Transverse colon (tissue), 4 donors: Measurements from ENCODE around the gene CHRNA5. TPM values are rescaled to one million over a fixed set of nuclear protein-coding genes. Genes with fewer than 3 reads are reported as not detected.

Experiments used
- DNase-seq: peaks from one replicate; pipeline ENCODE4 v3.0.0-alpha.2; 2019
- H3K27ac ChIP-seq, 4 donors: fragments of 200-600 bp; sonication (generic); 2 replicates each; pipeline ENCODE4 v1.5.1; 2016 to 2018; ENCODE audit warnings: inconsistent platforms in 4 of 4
- H3K27me3 ChIP-seq: fragments of 200-600 bp; sonication (generic); 2 replicates; pipeline ENCODE4 v1.5.1; 2017; ENCODE audit warnings: inconsistent platforms
- H3K36me3 ChIP-seq, 4 donors: fragments of 200-600 bp; sonication (generic); 2 replicates each; pipeline ENCODE4 v1.5.1; 2017 to 2019; ENCODE audit warnings: inconsistent platforms in 4 of 4
- H3K4me1 ChIP-seq, 4 donors: fragments of 200-600 bp; sonication (generic); 2 replicates each; pipeline ENCODE4 v1.5.1; 2017 to 2020; ENCODE audit warnings: inconsistent platforms in 4 of 4
- H3K4me3 ChIP-seq, 4 donors: fragments of 200-600 bp; sonication (generic); 1 replicate in 1 of 4; 2 replicates in 3 of 4; pipeline versions ENCODE4 v1.5.1 to v1.6.1; 2017 to 2019; ENCODE audit warnings: inconsistent platforms in 4 of 4
- H3K9me3 ChIP-seq, 2 donors: fragments of 200-600 bp; sonication (generic); 2 replicates each; pipeline ENCODE4 v1.5.1; 2017 to 2019; ENCODE audit warnings: inconsistent platforms in 2 of 2
- CTCF ChIP-seq, 5 experiments: fragments of 200-600 bp in 3 of 5; fragments of 450-650 bp in 2 of 5; sonication (generic) in 3 of 5; IDR thresholded peaks; 1 replicate in 2 of 5; 2 replicates in 3 of 5; pipeline ENCODE4 v1.5.1; 2016 to 2017; ENCODE audit warnings: antibody characterized with exemption in 5 of 5, inconsistent platforms in 3 of 5, mild to moderate bottlenecking in 2 of 5, moderate library complexity in 1 of 5
- EP300 ChIP-seq: sonication (generic); formaldehyde crosslinking; IDR thresholded peaks from one replicate; pipeline ENCODE4 v1.6.1; 2017; ENCODE audit warnings: antibody characterized with exemption, low read depth
- POLR2A ChIP-seq: fragments of 450-650 bp; IDR thresholded peaks from one replicate; pipeline ENCODE4 v1.6.1; 2016; ENCODE audit warnings: antibody characterized with exemption, mild to moderate bottlenecking, moderate library complexity
- POLR2AphosphoS5 ChIP-seq, 3 donors: sonication (generic); formaldehyde crosslinking; IDR thresholded peaks; one replicate each; pipeline ENCODE4 v1.6.1; 2016; ENCODE audit warnings: antibody characterized with exemption in 3 of 3
- WGBS, 2 donors: methylation state at CpG; one replicate each; pipeline ENCODE4 v1.1.5; 2018; ENCODE audit warnings: low coverage in 1 of 2; 5-methylcytosine and 5-hydroxymethylcytosine counted together
- in situ Hi-C, 4 donors: fragments of 200-750 bp; cut with MboI; loops; one replicate each; pipeline versions ENCODE4 v1.15.0 to v1.15.1; 2017; ENCODE audit warnings: low sequenced_read_pairs in 3 of 4, low pct_ligation_motif_present in 1 of 4, low pct_unique_long_range_greater_than_20kb in 1 of 4
- intact Hi-C: fragments of 100-400 bp; cut with DNase I; formaldehyde crosslinking; loops from one replicate; pipeline ENCODE4 v1.15.1; 2023; ENCODE audit warnings: low total_unique reads
- total RNA-seq, 4 donors: library from RNA; depleted of rRNA; stranded (reverse); fragments of >200 nt; gene quantifications; one replicate each; pipeline ENCODE4 v1.1.0, GENCODE V29; 2016

CHRNA5 gene
- total RNA-seq, 4 donors from 2014 or later, result 0.48 to 3.8 (median 0.82) TPM; not detected in 1

GRCh38 chr15:78635346-78635745 lies 70.0 kb downstream of the CHRNA5 start:
- no peak for DNase-seq
- TF ChIP-seq POLR2A, result no peak
- TF ChIP-seq POLR2AphosphoS5 (IDR thresholded peaks at IDR 0.05), result no peak
- no peak for TF ChIP-seq EP300
- no peak for TF ChIP-seq CTCF (IDR thresholded peaks at IDR 0.05)
- Histone ChIP-seq H3K36me3 (no peaks in the 10 kb centered on the region), H3K9me3 (no peaks in the 10 kb centered on the region), H3K27me3 (peaks cover 9% of the 10 kb centered on the region), H3K4me3 (no peak overlapping the region), H3K4me1 (peaks cover 0 to under 1% (median under 1%) of the 10 kb centered on the region in 4 donors), H3K27ac (no peak overlapping the region)
- intact Hi-C loops (no loop called here), in situ Hi-C loops (no loop called here)
- 87% methylated on average over 10 of the region's 10 CpGs; no CpG with 5 or more reads in 1 of the 2 donors for WGBS, 2 donors

- in situ Hi-C loops, result no loop called here
- intact Hi-C loops, result no loop called here
- no peak for TF ChIP-seq CTCF (IDR thresholded peaks at IDR 0.05)
- no peak for TF ChIP-seq POLR2AphosphoS5 (IDR thresholded peaks at IDR 0.05)
- no peak for TF ChIP-seq EP300
- TF ChIP-seq POLR2A, result no peak
- H3K4me1 ChIP-seq, result peaks cover 8 to 12% (median 11%) of the 10 kb centered on the region in 4 donors
- H3K36me3 ChIP-seq, result no peaks in the 10 kb centered on the region
- no peak overlapping the region for H3K4me3 ChIP-seq
- H3K9me3 ChIP-seq, result no peaks in the 10 kb centered on the region
- no peak overlapping the region for H3K27ac ChIP-seq
- 69 to 77% methylated on average over 1 to 2 of the region's 2 CpGs for WGBS, 2 donors
- H3K27me3 ChIP-seq, result peaks cover 20% of the 10 kb centered on the region
- no peak for DNase-seq
These were observed 71.1 kb downstream of the CHRNA5 start for GRCh38 chr15:78636378-78636859.

- Histone ChIP-seq H3K4me1 (peaks cover 8 to 14% (median 12%) of the 10 kb centered on the region in 4 donors), H3K4me3 (no peak overlapping the region), H3K9me3 (no peaks in the 10 kb centered on the region), H3K36me3 (no peaks in the 10 kb centered on the region), H3K27ac (no peak overlapping the region), H3K27me3 (peaks cover 24% of the 10 kb centered on the region)
- WGBS, 2 donors, result 60 to 78% methylated on average over 3 to 4 of the region's 4 CpGs
- no peak for TF ChIP-seq POLR2AphosphoS5 (IDR thresholded peaks at IDR 0.05)
- TF ChIP-seq EP300, result no peak
- TF ChIP-seq CTCF (IDR thresholded peaks at IDR 0.05), result no peak
- TF ChIP-seq POLR2A, result no peak
- intact Hi-C loops (no loop called here), in situ Hi-C loops (no loop called here)
- DNase-seq, result no peak
These were observed 72.6 kb downstream of the CHRNA5 start for GRCh38 chr15:78637776-78638435.

- H3K9me3 ChIP-seq, result no peaks in the 10 kb centered on the region
- peaks cover 24% of the 10 kb centered on the region for H3K27me3 ChIP-seq
- WGBS, 2 donors, result 42% methylated on average over 4 of the region's 4 CpGs; no CpG with 5 or more reads in 1 of the 2 donors
- H3K4me3 ChIP-seq, result no peak overlapping the region
- no peak overlapping the region for H3K27ac ChIP-seq
- H3K4me1 ChIP-seq, result peaks cover 8 to 14% (median 12%) of the 10 kb centered on the region in 4 donors
- TF ChIP-seq CTCF (IDR thresholded peaks at IDR 0.05) (peak; percentile 41 to 57 (median 47)), EP300 (no peak)
- no peaks in the 10 kb centered on the region for H3K36me3 ChIP-seq
- in situ Hi-C loops, result no loop called here
- DNase-seq, result peak; percentile 53
- intact Hi-C loops, result no loop called here
These were observed 73.5 kb downstream of the CHRNA5 start for GRCh38 chr15:78638658-78639314.
